ENCODE measurements around the gene MCRS1. TPM values are rescaled to one million over a fixed set of nuclear protein-coding genes. Genes with fewer than 3 reads are reported as not detected.
A peak's percentile ranks its signal among the peaks of the same experiment; 100 is the strongest.

Gene MCRS1
- total RNA-seq, 4 donors from 2014 or later, result 43.7 to 71.9 (median 56.4) TPM

- Histone ChIP-seq H3K4me1 (peaks cover 30 to 61% (median 47%) of the 10 kb centered on the region in 4 donors), H3K9me3 (no peaks in the 10 kb centered on the region), H3K36me3 (peaks cover 24 to 38% (median 33%) of the 10 kb centered on the region in 4 donors), H3K27me3 (no peaks in the 10 kb centered on the region), H3K4me3 (peak overlapping the region; percentile 71 to 84 (median 81)), H3K27ac (replicated peaks in 1 of 4) (peak overlapping the region; percentile 84 to 91 (median 88))
- no peak for TF ChIP-seq CTCF (IDR thresholded peaks at IDR 0.05)
- no peak for TF ChIP-seq EP300 (IDR thresholded peaks at IDR 0.05)
- TF ChIP-seq POLR2AphosphoS5 (IDR thresholded peaks at IDR 0.05), result no peak
- TF ChIP-seq POLR2A (IDR thresholded peaks at IDR 0.05; ENCODE audit: low read depth), result no peak
- DNase-seq (ENCODE audit: extremely low spot score), result no peak
- intact Hi-C loops (cut with DNase I), result no loop called here
- WGBS, result 4% methylated on average over 6 of the region's 11 CpGs
Observed at GRCh38 chr12:49567302-49567610, 686 bp downstream of the MCRS1 start.

GRCh38 chr12:49566361-49566760 lies 1.6 kb downstream of the MCRS1 start:
- Histone ChIP-seq H3K27me3 (no peaks in the 10 kb centered on the region), H3K4me3 (no peak overlapping the region), H3K27ac (replicated peaks in 1 of 4) (no peak overlapping the region), H3K36me3 (peaks cover 33 to 47% (median 42%) of the 10 kb centered on the region in 4 donors), H3K9me3 (no peaks in the 10 kb centered on the region), H3K4me1 (peaks cover 30 to 56% (median 46%) of the 10 kb centered on the region in 4 donors)
- no peak for DNase-seq (ENCODE audit: extremely low spot score)
- intact Hi-C loops (cut with DNase I), result no loop called here
- WGBS, result 93% methylated on average over 6 of the region's 13 CpGs
- TF ChIP-seq EP300 (IDR thresholded peaks at IDR 0.05), result no peak
- TF ChIP-seq POLR2A (IDR thresholded peaks at IDR 0.05; ENCODE audit: low read depth), result no peak
- TF ChIP-seq POLR2AphosphoS5 (IDR thresholded peaks at IDR 0.05), result no peak
- TF ChIP-seq CTCF (IDR thresholded peaks at IDR 0.05), result no peak

- H3K27me3 ChIP-seq, result no peaks in the 10 kb centered on the region
- no peak for DNase-seq (ENCODE audit: extremely low spot score)
- H3K27ac ChIP-seq (replicated peaks in 1 of 4), result no peak overlapping the region
- peaks cover 27 to 49% (median 39%) of the 10 kb centered on the region in 4 donors for H3K4me1 ChIP-seq
- 93% methylated on average over 12 of the region's 12 CpGs for WGBS
- no peak overlapping the region for H3K4me3 ChIP-seq
- H3K36me3 ChIP-seq, result peaks cover 41 to 55% (median 49%) of the 10 kb centered on the region in 4 donors
- intact Hi-C loops (cut with DNase I), result no loop called here
- H3K9me3 ChIP-seq, result no peaks in the 10 kb centered on the region
- TF ChIP-seq POLR2AphosphoS5 (IDR thresholded peaks at IDR 0.05) (no peak), CTCF (IDR thresholded peaks at IDR 0.05) (no peak), POLR2A (IDR thresholded peaks at IDR 0.05; ENCODE audit: low read depth) (no peak)
Observed at GRCh38 chr12:49565406-49566265, 2.3 kb downstream of the MCRS1 start.

GRCh38 chr12:49564686-49565405 lies 3.1 kb downstream of the MCRS1 start:
- Histone ChIP-seq H3K9me3 (no peaks in the 10 kb centered on the region), H3K36me3 (peaks cover 48 to 63% (median 57%) of the 10 kb centered on the region in 4 donors), H3K4me1 (peaks cover 26 to 41% (median 32%) of the 10 kb centered on the region in 4 donors), H3K27me3 (no peaks in the 10 kb centered on the region), H3K4me3 (no peak overlapping the region), H3K27ac (replicated peaks in 1 of 4) (no peak overlapping the region)
- DNase-seq (ENCODE audit: extremely low spot score), result no peak
- 77% methylated on average over 7 of the region's 8 CpGs for WGBS
- no peak for TF ChIP-seq CTCF (IDR thresholded peaks at IDR 0.05)
- TF ChIP-seq EP300 (IDR thresholded peaks at IDR 0.05), result no peak
- no peak for TF ChIP-seq POLR2A (IDR thresholded peaks at IDR 0.05; ENCODE audit: low read depth)
- no peak for TF ChIP-seq POLR2AphosphoS5 (IDR thresholded peaks at IDR 0.05)
- intact Hi-C loops (cut with DNase I), result no loop called here
